GM19193 (cell line): ENCODE data around the gene DCAF7.

Experiments
- POLR2A ChIP-seq: IDR thresholded peaks from 4 replicates; pipeline ENCODE4 v1.6.1; 2011; ENCODE audit not compliant: insufficient read depth, insufficient read length; ENCODE audit errors: extremely low read depth

The DCAF7 gene

DNA sequence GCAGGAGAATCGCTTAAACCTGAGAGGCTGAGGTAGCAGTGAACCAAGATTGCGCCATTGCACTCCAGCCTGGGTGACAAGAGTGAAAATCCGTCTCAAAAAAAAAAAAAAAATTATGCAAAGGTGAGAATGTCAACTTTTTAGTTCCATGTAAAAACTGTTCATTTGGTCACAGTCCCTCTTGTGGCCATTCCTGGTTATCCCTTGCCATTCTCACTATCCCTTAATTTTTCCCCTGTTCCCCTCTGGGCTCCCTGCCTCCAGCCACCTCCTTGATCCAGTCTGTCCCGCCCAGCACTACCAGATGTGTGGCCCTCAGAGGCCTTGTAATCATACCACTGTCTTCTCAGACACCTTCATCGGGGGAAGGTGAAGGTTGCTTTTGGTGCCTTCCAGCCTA, 23.4 kb downstream of the DCAF7 start:
- no peak for TF ChIP-seq POLR2A

DNA sequence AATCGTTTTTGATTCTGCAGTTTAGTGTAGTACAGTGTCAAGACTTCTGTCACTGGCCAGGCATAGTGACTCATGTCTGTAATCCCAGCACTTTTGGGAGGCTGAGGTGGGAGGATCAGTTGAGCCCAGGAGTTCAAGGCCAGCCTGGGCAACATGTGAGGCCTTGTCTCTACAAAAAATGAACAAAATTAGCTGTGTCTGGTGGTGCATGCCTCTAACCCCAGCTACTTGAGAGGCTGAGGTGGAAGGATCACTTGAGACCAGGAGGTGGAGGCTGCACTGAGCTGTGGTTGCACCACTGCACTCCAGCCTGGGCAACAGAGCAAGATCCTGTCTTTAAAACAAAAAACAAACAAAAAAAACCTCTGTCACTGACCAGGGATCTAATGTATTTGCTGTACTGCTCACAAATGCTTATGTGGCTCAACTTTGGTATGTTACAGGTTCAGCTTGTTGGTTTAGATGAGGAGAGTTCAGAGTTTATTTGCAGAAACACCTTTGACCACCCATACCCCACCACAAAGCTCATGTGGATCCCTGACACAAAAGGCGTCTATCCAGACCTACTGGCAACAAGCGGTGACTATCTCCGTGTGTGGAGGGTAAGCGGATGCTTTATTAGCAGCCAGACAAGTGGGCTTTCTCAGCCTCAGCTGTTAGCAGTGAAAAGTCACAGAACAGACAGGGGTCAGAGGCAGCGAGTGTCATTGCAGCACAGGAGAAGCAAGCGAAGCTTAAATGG, 27.9 kb downstream of the DCAF7 start:
- TF ChIP-seq POLR2A = no peak

DNA sequence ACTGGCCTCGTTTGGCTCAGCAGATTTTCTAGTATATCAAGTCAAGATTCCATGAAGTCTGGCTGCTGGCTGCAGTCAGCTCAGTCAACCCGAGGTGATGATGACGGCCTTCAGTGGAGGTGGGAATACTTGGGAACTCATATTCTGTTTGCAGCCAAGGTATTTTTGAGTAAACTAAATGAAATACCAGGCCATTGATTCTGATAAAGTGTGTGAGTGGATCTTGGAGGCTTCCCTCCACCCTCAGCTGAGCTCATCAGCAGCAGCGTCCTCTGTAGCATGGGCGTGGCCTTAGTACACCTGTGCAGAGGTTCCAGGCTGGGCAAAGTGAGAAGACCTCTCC, 28.5 kb downstream of the DCAF7 start:
- TF ChIP-seq POLR2A = no peak

DNA sequence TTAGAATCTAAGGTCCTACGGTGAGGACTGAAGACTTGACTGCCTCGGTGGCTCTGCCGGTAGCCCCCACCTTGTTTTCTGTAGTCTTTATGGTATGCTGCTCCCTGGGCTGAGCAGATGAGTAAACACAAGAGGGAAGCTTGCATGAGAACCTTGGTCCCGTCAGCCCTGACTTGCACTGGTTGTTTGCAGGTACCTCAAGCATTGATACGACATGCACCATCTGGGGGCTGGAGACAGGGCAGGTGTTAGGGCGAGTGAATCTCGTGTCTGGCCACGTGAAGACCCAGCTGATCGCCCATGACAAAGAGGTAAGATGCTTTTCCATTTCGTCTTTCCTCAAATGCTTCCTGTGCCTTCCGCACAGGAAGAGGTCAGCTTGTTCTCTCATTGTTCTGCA, 29.4 kb downstream of the DCAF7 start:
- TF ChIP-seq POLR2A = no peak

DNA sequence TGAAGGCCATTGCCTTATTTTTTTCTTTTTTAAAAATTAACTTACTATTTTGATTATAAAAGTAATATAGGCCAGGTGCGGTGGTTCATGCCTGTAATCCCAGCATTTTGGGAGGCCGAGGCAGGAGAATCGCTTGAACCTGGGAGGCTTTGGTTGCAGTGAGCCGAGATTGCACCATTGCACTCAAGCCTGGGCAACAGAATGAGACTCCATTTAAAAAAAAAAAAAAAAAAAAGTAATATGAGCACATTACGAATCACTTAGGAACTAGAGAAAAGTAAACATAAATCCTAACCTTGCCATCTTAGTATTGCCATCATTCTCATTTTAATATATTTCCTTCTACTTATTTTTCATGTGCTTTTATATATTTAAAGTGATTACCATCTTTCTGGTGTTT, 37.5 kb downstream of the DCAF7 start:
- TF ChIP-seq POLR2A = no peak

DNA sequence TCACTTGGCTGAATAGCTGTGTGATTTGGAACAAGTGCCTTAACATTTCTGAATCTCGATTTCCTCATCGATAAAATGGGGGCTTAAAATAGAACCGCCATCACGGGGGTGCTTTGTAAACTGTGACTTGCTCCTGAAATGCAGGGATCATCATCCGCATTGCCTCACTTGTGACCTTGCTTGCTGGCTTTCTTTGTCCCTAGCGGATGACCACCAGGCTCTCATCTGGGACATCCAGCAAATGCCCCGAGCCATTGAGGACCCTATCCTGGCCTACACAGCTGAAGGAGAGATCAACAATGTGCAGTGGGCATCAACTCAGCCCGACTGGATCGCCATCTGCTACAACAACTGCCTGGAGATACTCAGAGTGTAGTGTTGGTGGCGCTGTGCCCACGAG, 38.5 kb downstream of the DCAF7 start:
- no peak for TF ChIP-seq POLR2A

DNA sequence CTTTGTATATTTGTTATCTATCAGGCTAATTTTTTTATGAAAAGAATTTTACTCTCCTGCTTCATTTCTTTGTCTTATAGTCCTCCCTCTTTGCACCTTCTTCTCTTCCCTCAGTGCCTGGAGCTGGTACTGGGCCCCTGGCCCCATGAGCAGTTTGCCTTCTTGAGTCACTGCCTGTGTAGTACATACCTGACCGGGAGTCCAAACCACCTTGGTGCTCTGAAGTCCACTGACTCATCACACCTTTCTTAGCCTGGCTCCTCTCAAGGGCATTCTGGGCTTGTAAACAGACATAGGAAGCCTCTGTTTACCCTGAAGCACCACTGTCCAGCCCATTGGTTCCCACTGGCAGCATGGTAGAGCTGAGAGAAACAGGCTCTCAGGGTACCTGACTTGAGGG, 39.4 kb downstream of the DCAF7 start:
- TF ChIP-seq POLR2A = no peak

DNA sequence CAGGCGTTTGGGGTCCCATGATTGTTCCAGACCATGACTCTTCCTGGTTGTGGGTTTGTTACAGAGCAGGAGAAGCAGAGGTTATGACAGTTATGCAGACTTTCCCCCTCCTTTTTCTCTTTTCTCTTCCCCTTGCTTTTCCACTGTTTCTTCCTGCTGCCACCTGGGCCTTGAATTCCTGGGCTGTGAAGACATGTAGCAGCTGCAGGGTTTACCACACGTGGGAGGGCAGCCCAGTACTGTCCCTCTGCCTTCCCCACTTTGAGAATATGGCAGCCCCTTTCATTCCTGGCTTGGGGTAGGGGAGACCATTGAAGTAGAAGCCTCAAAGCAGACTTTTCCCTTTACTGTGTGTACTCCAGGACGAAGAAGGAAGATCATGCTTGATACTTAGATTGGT, 42.5 kb downstream of the DCAF7 start:
- TF ChIP-seq POLR2A = no peak

DNA sequence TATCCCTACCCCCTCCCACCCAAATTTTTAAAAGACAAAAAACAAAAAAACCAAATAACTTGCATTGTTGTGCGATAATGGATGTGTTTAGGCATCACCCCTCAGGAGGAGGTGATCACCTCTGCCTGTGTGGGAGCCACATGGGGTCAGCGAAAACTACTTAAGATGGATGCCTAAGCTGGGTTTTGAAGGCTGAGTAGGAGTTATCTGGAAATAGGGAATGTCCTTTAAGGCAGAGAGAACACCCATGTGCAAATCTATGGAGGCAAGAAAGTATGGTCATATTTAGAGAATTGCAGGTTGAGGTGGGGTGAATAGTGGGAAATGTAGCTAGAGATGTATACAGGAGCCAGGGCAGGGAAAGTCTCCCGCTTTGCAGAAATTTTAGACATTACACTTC, 44.9 kb downstream of the DCAF7 start:
- TF ChIP-seq POLR2A = no peak

DNA sequence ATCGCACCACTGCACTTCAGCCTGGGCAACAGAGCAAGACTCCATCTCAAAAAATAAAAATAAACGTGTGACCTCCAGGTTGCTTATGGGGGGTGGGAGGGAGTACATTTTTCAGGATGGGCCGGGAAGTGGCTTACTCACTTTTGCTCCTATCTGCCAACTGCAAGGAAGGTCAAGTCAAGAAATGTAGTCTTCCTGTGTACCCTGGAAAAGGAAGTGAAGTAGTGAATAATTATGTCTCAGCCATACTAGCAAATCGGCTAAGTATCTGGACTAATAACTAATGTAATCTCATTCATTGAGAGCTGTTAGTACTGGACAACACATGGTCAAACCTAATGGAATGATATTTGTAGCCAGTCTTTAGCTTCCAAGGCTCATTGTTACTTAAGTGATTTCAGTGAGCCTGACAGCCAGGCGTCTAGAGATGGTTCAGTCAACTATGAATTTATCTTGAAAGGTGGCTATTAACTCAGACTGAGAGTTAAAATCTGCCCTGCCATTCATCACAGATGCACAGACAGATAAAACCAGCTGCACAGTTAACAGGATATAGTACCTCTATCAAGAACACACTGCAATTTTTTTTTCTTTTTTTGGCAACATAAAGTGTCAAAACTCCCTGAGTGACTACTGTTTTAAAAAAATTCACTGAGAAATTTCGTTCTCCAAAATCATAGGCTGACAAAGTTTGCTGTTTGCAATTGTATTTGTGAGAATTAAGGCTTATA, 46.7 kb downstream of the DCAF7 start:
- no peak for TF ChIP-seq POLR2A

DNA sequence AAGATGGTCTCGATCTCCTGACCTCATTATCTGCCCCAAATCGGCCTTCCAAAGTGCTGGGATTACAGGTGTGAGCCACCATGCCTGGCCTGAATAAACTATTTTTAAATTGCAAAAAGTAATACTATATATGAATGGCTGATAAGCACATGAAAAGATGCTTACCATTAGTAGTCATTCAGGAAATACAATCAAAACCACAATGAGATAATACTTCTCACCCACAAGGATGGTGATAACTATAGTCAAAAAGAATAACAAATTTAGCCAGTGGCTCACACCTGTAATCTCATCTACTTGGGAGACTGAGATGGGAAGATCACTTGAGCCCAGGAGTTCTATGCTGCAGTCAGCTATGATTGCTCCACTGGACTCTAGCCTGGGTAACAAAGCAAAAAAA, 48.0 kb downstream of the DCAF7 start:
- TF ChIP-seq POLR2A = no peak

DNA sequence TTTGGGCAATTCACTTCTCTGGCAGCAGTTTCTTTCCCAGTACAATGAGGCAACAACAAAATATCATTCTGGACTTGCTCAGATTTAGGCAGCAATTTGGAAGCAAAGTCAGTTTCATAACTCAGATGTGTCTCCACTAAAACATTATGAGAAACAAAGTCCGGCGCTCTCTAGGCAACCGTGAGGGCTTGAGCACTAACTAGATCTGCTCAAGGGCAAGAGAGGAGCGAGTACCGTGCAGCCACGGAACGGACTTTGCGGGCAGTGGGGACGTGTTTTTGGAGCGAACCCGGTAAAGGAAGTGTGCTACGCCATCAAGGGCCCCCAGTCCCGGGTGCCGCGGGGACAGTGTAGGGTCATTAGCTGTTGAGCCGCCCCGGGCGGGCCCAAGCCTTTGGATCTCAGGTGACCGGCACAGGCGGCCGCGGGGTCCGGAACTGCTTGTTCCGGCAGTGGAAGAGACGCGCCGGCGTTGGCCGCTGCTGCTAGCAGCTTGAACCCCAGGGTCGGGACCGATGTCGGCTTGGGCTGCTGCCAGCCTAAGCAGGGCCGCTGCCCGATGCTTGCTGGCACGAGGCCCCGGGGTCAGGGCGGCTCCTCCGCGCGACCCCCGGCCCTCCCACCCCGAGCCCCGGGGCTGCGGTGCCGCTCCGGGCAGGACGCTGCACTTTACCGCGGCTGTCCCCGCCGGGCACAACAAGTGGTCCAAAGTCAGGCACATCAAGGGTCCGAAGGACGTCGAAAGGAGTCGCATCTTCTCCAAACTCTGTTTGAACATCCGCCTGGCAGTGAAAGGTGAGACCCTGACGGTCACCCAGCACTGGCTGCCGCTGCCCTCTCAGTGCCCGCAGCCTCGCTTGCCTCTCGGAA, 50.5 kb downstream of the DCAF7 start, which contains the start of gene TACO1:
Gene TACO1 (plus strand): TSS at position 327 of the 870 bp plus-strand sequence. CDS start 189 bp downstream, at position 516.
- TF ChIP-seq POLR2A = peak; percentile 83

DNA sequence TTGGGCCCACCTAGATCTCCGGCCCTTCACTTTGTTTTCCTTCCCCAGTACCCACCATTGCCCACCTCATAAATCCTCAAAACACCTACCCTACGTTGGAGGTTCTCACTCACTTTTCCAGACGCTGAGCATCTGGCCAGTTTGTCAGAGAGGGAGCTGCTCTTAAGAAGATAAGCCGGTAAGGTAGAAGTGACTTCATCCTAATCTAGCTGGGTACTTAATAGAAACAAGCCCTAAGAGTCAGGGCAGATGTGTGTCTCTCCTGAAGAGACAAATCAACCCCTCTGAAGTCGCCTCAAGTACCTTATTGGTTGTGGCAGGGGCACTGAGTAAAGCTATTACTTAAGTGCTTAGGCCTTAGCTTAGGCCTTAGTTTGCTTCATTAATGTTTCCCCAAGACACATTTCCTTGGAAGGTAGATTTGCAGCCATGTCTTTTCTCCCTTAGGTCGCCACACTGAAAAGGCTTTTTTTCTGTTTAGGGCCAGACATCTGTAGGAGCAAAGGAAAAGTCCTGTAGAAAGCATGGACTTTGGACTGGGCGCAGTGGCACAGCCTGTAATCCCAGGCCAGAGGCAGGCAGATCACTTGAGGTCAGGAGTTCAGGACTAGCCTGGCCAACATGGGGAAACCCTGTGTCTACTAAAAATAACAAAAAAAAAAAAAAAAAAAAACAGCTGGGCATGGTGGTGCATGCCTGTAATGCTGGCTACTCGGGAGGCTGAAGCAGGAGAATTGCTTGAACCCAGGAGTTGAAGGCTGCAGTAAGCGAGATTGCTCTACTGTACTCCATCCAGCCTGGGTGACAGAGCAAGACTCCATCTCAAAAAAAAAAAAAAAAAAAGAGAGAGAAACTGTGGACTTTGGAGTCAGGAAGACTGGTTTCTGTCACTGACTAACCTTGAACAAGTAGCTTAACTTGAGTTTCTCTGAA, 51.4 kb downstream of the DCAF7 start:
- TF ChIP-seq POLR2A = no peak

DNA sequence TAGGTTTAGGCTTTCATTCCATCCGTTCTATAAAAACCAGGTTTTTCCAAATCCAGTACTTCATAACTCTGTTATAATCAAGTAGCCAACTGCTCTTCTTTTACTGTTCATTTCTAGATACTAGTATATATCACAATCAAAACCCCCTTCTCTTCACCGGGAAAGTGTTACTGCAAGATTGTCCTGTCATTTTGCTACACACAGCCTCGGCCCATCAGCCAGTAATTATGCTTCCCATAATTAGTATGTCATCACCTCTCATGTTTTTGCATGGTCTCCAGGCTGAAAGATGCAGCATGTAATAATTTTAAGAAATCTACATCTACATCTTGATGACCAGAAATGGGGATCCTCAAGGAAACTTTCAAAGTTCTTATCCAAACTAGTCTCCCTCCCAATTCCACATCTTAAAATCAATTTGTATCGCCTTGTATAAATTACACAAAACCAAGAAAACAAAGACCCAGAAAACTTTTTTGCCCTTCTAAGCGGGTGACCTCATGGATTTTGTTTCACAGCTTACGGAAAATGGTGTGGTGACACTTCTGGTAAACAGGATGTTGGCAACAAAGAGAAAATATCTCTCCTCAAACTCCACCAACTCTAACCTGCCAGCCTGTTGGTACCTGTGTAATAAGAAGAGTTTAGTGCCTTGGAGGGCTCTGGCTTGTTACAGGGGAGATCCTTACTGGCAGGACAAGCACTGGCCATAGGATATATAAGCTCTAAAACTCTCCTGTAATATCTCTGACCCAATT, 59.7 kb downstream of the DCAF7 start:
- no peak for TF ChIP-seq POLR2A
